Activated naive CD8-positive, alpha-beta T cell treated with anti-CD3 and anti-CD28 coated beads, Interleukin-2, amount 50 U/mL, for 16 hours (primary cell): ENCODE results near the gene ARMC2.
"Not testable (repeated sequence)": the region's sequence is repeated elsewhere in the genome, so short reads cannot be mapped to it uniquely, and the experiment has no call there.

Experiments
- DNase-seq: peaks from one replicate; pipeline ENCODE4 v3.0.0-alpha.2; 2020; ENCODE audit warnings: low read depth, low spot score

Gene ARMC2

GRCh38 chr6:108872141-108872557 lies 23.9 kb downstream of the ARMC2 start:
- DNase-seq, result no peak

DNA sequence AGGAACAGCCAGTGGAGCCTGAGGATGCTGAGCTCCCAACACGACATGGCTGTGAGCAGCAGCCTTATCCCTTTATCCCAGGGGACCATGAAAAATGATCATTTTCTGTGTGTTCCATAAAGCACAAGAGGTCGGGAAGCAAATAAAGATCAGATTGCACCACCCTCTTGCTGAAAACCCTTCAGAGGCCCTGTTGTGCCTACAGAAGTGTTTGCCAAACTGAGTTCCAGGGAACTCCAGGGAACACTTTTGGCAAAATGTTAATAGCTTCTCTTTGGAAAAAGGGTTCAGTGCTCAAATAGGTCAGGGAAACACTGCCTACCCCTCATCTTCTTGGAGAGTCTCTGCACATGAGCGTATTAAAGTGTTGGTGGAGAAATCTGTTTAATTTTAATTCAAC lies 24.4 kb downstream of the ARMC2 start:
- DNase-seq, result no peak

DNA sequence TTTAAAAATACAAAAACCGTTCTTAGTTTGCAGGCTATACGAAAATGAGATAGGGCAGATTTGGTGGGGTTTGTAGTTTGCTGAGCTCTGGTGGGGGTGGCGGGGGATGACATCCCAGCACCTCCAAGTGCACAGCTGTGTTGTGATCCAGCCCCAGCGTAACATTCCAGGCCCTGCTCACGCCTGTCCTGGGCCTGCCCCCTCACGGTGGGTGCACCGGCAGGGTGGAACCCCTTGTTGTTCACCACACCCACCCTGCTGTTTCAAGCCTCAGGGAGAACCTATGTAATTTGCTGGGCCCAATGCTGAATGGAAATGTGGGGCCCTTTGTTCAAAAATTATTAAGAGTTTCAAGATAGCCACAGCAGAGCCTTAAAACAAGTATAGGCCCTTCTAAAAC lies 25.0 kb downstream of the ARMC2 start:
- no peak for DNase-seq

GRCh38 chr6:108873971-108874370 lies 25.7 kb downstream of the ARMC2 start:
- DNase-seq, result no peak

GRCh38 chr6:108874470-108875160 lies 26.4 kb downstream of the ARMC2 start:
- DNase-seq, result peak; percentile 31

DNA sequence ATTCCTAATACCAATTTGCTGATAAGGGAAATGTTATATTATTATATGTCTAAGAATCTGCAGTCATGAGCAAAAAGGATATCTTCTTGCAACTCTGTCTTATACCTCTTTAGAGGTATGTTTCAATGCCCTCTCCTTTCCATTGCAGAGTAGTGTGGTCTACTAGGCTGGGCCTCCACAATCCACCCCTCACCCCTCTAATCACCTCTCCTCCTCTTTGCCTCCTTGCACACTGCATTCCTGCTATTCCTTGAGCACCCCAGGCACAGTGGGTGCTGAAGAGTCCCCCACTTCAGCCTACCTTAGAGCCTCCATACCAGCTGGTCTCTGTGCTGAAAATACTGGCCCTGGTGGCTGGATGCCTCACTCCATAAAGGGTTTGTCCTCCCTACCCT lies 26.9 kb downstream of the ARMC2 start:
- no peak for DNase-seq

- no peak for DNase-seq
Measured at GRCh38 chr6:108877046-108877751, 29.0 kb downstream of the ARMC2 start.

- DNase-seq, result no peak
Measured at GRCh38 chr6:108878942-108879341, 30.7 kb downstream of the ARMC2 start.

DNA sequence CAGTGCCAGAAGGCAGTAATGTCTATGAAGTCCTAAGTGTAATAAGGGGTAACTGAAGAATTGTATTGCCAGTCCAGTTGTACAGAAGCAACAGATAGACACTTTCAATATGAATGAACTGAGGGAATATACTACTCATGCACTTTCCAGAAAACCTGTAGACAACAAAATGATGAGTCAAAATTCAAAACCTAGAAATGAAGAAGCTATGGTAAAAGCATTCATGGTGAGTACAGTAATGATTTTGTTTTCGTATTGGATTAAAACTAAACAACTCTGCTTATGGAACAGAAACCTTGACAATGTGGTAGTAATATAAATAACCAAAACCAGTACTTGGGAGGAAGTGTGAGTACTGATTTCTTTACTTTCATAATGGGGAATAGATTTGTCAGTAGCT lies 35.0 kb downstream of the ARMC2 start:
- no peak for DNase-seq

- DNase-seq, result no peak
Measured at GRCh38 chr6:108884211-108885059, 36.2 kb downstream of the ARMC2 start.

DNA sequence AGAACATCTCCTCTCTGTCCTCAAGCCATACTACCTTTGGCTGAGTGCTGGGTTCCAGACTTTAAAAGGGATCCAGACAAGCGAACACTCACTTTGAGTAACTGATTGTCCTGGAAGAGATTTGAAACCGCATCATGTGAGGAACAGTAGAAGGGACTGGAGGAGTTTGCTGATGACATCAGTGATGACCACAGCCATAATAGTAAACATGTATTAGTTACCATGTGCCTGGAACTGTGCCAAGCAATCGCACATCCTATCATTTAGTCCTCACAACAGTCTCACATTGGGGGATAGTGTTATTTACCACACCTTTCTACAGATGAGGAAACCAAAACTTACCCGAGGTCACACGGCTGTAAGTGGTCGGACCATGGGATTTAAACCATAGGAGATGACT lies 39.8 kb downstream of the ARMC2 start:
- DNase-seq, result no peak

GRCh38 chr6:108888745-108889144 lies 40.5 kb downstream of the ARMC2 start:
- DNase-seq, result no peak

DNA sequence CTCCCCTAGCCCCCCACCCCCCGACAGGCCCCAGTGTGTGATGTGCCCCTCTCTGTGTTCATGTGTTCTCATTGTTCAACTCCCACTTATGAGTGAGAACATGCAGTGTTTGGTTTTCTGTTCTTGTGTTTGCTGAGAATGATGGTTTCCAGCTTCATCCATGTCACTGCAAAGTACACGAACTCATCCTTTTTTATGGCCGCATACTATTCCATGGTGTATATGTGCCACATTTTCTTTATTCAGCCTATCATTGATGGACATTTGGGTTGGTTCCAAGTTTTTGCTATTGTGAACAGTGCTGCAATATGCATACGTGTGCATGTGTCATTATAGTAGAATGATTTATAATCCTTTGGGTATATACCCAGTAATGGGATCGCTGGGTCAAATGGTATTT lies 42.7 kb downstream of the ARMC2 start:
- DNase-seq, result not testable (repeated sequence)

GRCh38 chr6:108895571-108895970 lies 47.3 kb downstream of the ARMC2 start:
- no peak for DNase-seq

DNA sequence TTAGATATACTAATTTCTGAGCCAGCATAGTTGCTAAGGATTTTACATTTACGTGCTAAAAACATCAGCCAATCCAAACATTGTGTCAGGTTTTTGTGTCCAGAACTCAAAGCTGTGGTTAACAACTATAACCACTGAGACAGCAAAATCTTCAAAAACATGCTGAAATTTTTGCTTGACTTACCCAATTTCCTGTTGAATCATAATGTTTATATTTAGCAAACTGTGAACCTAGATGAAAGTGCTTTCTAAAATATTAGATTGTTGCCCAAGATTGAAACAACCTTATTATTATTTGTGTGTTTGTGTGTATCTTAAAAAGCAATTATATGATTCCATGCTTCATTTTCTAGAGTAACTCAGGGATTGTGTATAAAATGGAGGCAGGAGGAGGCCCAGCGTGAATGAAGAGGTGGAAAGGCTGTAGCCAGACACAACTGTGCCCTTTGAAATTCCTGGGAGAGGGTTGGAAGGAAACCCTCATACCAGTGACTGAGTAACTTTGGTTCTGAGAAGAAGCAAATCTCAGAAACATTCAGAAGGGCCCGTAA lies 48.0 kb downstream of the ARMC2 start:
- DNase-seq, result no peak

GRCh38 chr6:108897371-108897770 lies 49.1 kb downstream of the ARMC2 start:
- DNase-seq, result no peak

GRCh38 chr6:108902382-108902792 lies 54.2 kb downstream of the ARMC2 start:
- DNase-seq, result no peak

DNA sequence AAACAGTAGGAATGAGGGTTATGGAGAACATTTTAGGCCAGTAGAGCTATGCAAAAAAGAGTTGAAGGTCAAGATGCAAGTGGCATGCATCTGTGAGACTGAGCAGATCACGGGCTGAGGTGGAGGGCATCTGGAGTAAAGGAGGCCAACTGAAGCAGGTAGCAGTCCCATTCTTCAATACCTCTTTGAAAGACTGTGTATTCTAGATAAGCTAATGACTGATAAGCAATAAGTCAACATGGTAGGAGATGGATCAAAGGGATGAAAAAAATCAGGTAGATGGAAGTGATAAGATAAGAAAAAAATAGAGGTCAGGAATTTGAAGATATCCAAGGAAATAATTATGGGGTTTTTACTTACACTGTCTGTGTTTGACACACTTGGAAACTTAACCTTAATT lies 55.6 kb downstream of the ARMC2 start:
- no peak for DNase-seq

DNA sequence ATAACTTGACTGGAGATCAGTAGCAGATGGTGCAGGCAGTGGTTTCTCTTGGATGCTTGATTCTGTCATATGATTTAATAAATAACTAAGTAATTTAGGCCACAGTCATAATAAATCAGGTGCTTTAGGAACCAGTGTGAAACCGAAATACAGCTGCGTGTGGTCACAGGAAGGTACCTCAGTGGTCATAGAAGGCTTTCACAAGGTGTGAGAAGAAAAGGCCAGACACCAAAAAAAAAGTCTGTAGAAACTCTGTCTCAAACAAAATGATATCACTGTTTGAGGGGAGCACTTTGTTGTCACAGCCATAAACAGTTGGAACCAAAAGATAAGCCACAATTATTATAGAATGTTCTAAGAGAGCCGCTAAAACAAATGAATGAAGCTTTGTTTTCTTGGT lies 56.5 kb downstream of the ARMC2 start:
- no peak for DNase-seq

DNA sequence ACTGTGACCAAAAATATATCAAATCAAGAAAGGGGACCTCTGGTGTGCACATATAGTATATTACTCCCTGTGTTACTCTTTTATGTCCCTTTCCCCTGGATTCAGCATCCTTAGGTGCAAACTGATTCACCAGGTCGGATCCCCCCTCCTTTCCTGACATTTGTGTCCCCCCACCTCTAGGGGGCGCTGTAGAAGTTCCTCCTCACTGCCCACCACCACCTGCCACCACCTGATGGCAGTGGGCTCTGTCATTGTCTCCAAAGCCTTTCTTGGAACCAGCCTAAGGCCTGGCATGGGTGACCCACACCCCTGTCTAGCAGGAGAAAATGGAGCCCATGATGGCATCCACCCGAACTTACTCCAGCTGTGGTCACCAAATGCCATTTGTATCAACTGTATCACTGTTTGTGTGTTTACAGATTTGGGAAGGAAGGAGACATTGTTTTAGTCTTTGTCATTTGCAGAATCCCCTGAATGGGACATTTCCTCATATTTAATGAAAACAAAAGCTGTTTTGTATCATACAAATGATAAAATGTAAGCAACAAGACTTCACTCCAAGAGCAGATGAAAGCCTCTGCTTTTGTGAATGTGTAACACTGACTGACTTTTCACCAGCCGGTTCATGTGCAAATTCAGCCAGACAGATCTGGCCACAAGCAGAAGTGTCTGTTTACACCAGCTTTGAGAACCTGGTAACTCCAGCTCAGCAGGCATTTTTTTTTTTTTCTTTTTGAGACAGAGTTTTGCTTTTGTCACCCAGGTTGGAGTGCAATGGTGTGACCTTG lies 66.2 kb downstream of the ARMC2 start:
- no peak for DNase-seq

GRCh38 chr6:108915258-108915657 lies 67.0 kb downstream of the ARMC2 start:
- no peak for DNase-seq
